ENCODE measurements around the gene MB21D2. TPM values are rescaled to one million over a fixed set of nuclear protein-coding genes. Genes with fewer than 3 reads are reported as not detected.

MB21D2 gene
- total RNA-seq, 4 donors from 2014 or later = 1.5 to 3.8 (median 2.7) TPM

GRCh38 chr3:192940129-192940528, 22.5 kb upstream of the MB21D2 start:
- H3K36me3 ChIP-seq = no peaks in the 10 kb centered on the region
- in situ Hi-C loops (cut with MboI; ENCODE audit: low sequenced_read_pairs in 4 of 4) = no loop called here
- H3K9me3 ChIP-seq = no peaks in the 10 kb centered on the region
- TF ChIP-seq, protein P1, sequence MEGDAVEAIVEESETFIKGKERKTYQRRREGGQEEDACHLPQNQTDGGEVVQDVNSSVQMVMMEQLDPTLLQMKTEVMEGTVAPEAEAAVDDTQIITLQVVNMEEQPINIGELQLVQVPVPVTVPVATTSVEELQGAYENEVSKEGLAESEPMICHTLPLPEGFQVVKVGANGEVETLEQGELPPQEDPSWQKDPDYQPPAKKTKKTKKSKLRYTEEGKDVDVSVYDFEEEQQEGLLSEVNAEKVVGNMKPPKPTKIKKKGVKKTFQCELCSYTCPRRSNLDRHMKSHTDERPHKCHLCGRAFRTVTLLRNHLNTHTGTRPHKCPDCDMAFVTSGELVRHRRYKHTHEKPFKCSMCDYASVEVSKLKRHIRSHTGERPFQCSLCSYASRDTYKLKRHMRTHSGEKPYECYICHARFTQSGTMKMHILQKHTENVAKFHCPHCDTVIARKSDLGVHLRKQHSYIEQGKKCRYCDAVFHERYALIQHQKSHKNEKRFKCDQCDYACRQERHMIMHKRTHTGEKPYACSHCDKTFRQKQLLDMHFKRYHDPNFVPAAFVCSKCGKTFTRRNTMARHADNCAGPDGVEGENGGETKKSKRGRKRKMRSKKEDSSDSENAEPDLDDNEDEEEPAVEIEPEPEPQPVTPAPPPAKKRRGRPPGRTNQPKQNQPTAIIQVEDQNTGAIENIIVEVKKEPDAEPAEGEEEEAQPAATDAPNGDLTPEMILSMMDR (IDR thresholded peaks at IDR 0.05 in 4 of 5, conservative IDR thresholded peaks at IDR 0.05 in 1 of 5) = no peak
- no peak for TF ChIP-seq POLR2A (IDR thresholded peaks at IDR 0.05)
- DNase-seq (no peak), ATAC-seq (no peak)
- H3K27me3 ChIP-seq = no peaks in the 10 kb centered on the region
- intact Hi-C loops (cut with DNase I; ENCODE audit: low total_unique reads) = no loop called here
- H3K4me3 ChIP-seq = no peak overlapping the region
- H3K27ac ChIP-seq = no peak overlapping the region
- no peaks in the 10 kb centered on the region for H3K4me1 ChIP-seq

GRCh38 chr3:192935441-192935840, 17.8 kb upstream of the MB21D2 start:
- Histone ChIP-seq H3K27me3 (no peaks in the 10 kb centered on the region), H3K9me3 (no peaks in the 10 kb centered on the region), H3K27ac (no peak overlapping the region), H3K36me3 (no peaks in the 10 kb centered on the region), H3K4me3 (no peak overlapping the region), H3K4me1 (no peaks in the 10 kb centered on the region)
- DNase-seq (no peak), ATAC-seq (no peak)
- intact Hi-C loops (cut with DNase I; ENCODE audit: low total_unique reads) (no loop called here), in situ Hi-C loops (cut with MboI; ENCODE audit: low sequenced_read_pairs in 4 of 4) (no loop called here)
- no peak for TF ChIP-seq POLR2A (IDR thresholded peaks at IDR 0.05)
- TF ChIP-seq, protein P1 (IDR thresholded peaks at IDR 0.05 in 4 of 5, conservative IDR thresholded peaks at IDR 0.05 in 1 of 5) = no peak

DNA sequence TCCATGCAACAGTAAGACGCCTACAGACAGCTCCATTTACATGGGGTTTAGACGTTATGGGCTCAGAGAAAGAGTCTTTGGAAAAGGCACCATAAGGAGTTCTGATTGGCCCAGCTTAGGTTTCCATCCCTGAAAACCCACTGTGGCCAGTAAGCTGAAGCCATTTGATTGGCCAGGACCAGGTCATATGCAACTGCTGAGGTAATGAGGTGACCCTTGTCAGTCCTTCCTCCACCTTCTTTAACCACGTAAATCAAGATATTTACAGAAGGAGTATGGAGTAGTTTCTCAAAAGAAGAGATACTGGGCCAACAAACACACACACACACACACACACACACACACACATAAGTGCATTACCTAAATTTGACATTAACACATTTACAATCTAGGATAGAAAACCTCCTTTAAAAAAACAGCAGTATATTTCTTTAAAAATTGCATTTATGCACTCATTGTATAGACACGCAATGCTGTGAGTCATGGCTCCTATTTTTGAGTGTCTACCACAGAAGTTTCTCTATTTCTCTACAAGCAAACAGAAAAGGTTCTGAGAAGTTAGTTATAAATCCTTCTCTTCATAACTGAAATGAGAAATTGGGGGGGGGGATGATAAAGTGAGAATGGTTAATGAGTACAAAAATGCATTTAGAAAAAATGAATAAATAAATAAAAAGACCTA, 16.3 kb upstream of the MB21D2 start:
- no peaks in the 10 kb centered on the region for H3K4me1 ChIP-seq
- H3K27me3 ChIP-seq = no peaks in the 10 kb centered on the region
- no peak for TF ChIP-seq POLR2A (IDR thresholded peaks at IDR 0.05)
- TF ChIP-seq, protein P1 (IDR thresholded peaks at IDR 0.05 in 4 of 5, conservative IDR thresholded peaks at IDR 0.05 in 1 of 5) = no peak
- no peaks in the 10 kb centered on the region for H3K9me3 ChIP-seq
- intact Hi-C loops (cut with DNase I; ENCODE audit: low total_unique reads) = no loop called here
- no peak overlapping the region for H3K27ac ChIP-seq
- ATAC-seq (no peak), DNase-seq (no peak)
- no peaks in the 10 kb centered on the region for H3K36me3 ChIP-seq
- no peak overlapping the region for H3K4me3 ChIP-seq
- in situ Hi-C loops (cut with MboI; ENCODE audit: low sequenced_read_pairs in 4 of 4) = no loop called here

- no peaks in the 10 kb centered on the region for H3K36me3 ChIP-seq
- H3K4me1 ChIP-seq = no peaks in the 10 kb centered on the region
- DNase-seq = no peak
- no peak overlapping the region for H3K27ac ChIP-seq
- no peaks in the 10 kb centered on the region for H3K9me3 ChIP-seq
- no peak overlapping the region for H3K4me3 ChIP-seq
- ATAC-seq = no peak
- no peak for TF ChIP-seq POLR2A (IDR thresholded peaks at IDR 0.05)
- TF ChIP-seq, protein P1 (IDR thresholded peaks at IDR 0.05 in 4 of 5, conservative IDR thresholded peaks at IDR 0.05 in 1 of 5) = no peak
- H3K27me3 ChIP-seq = no peaks in the 10 kb centered on the region
- in situ Hi-C loops (cut with MboI; ENCODE audit: low sequenced_read_pairs in 4 of 4) (no loop called here), intact Hi-C loops (cut with DNase I; ENCODE audit: low total_unique reads) (no loop called here)
Measured at GRCh38 chr3:192933259-192933658, 15.6 kb upstream of the MB21D2 start.

GRCh38 chr3:192931825-192932224, 14.2 kb upstream of the MB21D2 start:
- H3K27ac ChIP-seq = no peak overlapping the region
- H3K36me3 ChIP-seq = no peaks in the 10 kb centered on the region
- intact Hi-C loops (cut with DNase I; ENCODE audit: low total_unique reads) (no loop called here), in situ Hi-C loops (cut with MboI; ENCODE audit: low sequenced_read_pairs in 4 of 4) (no loop called here)
- H3K4me1 ChIP-seq = no peaks in the 10 kb centered on the region
- DNase-seq (no peak), ATAC-seq (no peak)
- TF ChIP-seq POLR2A (IDR thresholded peaks at IDR 0.05) = no peak
- TF ChIP-seq, protein P1 (IDR thresholded peaks at IDR 0.05 in 4 of 5, conservative IDR thresholded peaks at IDR 0.05 in 1 of 5) = no peak
- H3K27me3 ChIP-seq = no peaks in the 10 kb centered on the region
- H3K9me3 ChIP-seq = no peaks in the 10 kb centered on the region
- H3K4me3 ChIP-seq = no peak overlapping the region

Measured in gastrocnemius medialis (tissue), 4 donors.